Coronary artery (tissue), 2 donors: ENCODE data around the gene PPP1R37.

Experiments used
- DNase-seq: peaks from one replicate; pipeline ENCODE4 v3.0.0-alpha.2; 2017; ENCODE audit warnings: low spot score
- H3K27ac ChIP-seq, 2 donors: fragments of 200-600 bp; sonication (generic); one replicate each; pipeline ENCODE4 v1.5.1; 2016 to 2019
- H3K4me3 ChIP-seq: fragments of 200-600 bp; sonication (generic); 2 replicates; pipeline ENCODE4 v1.5.1; 2016; ENCODE audit warnings: mild to moderate bottlenecking, moderate library complexity
- TF ChIP-seq, protein P1 (sequence below): fragments of 200-600 bp; sonication (generic); IDR thresholded peaks from one replicate; pipeline ENCODE4 v1.5.1; 2019; ENCODE audit warnings: antibody characterized with exemption

PPP1R37 gene

DNA sequence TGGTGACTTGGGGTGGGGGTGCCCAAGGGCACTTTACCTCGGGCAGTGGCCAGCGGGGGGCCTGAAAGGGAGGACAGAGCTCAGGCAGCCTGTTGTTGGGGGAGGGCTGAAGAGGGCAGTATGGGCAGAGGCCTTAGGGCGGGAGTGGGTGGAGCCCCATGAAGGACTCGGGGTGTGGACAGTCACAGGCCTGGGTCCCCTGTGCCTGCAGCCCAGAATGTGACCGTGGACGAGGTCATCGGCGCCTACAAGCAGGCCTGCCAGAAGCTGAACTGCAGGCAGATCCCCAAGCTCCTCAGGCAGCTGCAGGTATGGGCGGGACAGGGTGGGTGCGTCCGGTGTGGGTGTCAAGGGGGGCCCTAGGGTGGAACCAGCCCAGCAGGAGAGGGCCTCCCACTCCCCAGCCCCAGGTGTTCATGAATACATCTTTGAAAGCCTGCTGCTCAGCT is 45.3 kb downstream of the PPP1R37 start:
- DNase-seq: no peak
- Histone ChIP-seq H3K4me3 (no peak overlapping the region), H3K27ac (no peak overlapping the region)
- TF ChIP-seq, protein P1, sequence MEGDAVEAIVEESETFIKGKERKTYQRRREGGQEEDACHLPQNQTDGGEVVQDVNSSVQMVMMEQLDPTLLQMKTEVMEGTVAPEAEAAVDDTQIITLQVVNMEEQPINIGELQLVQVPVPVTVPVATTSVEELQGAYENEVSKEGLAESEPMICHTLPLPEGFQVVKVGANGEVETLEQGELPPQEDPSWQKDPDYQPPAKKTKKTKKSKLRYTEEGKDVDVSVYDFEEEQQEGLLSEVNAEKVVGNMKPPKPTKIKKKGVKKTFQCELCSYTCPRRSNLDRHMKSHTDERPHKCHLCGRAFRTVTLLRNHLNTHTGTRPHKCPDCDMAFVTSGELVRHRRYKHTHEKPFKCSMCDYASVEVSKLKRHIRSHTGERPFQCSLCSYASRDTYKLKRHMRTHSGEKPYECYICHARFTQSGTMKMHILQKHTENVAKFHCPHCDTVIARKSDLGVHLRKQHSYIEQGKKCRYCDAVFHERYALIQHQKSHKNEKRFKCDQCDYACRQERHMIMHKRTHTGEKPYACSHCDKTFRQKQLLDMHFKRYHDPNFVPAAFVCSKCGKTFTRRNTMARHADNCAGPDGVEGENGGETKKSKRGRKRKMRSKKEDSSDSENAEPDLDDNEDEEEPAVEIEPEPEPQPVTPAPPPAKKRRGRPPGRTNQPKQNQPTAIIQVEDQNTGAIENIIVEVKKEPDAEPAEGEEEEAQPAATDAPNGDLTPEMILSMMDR: no peak

- Histone ChIP-seq H3K27ac (no peak overlapping the region), H3K4me3 (no peak overlapping the region)
- TF ChIP-seq, protein P1: no peak
- no peak for DNase-seq
Measured at GRCh38 chr19:45139286-45140143, 46.5 kb downstream of the PPP1R37 start.

DNA sequence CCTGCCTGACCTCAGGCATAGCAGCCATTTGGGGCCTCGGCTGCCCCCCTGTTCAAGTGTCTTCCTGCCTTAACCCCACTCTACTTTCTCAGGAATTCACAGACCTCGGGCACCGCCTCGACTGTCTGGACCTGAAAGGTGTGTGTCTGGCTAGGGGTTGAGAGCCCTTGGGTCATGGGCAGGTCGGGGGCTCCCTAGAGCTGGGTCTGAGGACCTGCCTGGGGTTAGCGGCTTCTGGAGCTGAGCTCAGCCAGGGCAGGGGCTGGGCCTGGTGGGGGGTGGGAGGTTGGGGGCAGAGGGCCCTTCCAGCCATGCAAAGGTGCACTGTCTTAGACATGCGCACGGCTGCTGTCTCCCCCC is 47.1 kb downstream of the PPP1R37 start:
- DNase-seq: no peak
- no peak overlapping the region for H3K4me3 ChIP-seq
- TF ChIP-seq, protein P1: no peak
- no peak overlapping the region for H3K27ac ChIP-seq

DNA sequence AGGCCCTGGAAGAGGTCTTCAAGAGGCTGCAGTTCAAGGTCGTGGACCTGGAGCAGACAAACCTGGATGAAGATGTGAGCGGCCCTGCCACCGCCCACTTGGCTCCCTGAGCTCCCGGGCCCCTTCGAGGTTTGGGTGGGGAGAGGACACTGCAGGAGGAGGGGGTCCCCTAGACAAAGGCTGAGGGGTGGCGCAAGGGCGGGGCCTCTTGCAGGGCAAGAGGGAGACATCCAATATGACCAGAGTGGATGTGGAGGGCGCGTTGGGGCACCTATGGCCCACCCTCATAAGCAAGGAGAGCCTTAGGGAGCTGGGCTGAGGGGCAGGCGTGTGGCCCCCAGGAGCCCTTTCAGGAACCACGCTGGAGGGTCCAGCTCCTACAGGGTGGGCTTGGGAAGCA is 47.6 kb downstream of the PPP1R37 start:
- no peak overlapping the region for H3K27ac ChIP-seq
- no peak for DNase-seq
- TF ChIP-seq, protein P1: no peak
- no peak overlapping the region for H3K4me3 ChIP-seq

GRCh38 chr19:45141203-45141900 is 48.4 kb downstream of the PPP1R37 start:
- Histone ChIP-seq H3K27ac (no peak overlapping the region), H3K4me3 (no peak overlapping the region)
- DNase-seq: no peak

DNA sequence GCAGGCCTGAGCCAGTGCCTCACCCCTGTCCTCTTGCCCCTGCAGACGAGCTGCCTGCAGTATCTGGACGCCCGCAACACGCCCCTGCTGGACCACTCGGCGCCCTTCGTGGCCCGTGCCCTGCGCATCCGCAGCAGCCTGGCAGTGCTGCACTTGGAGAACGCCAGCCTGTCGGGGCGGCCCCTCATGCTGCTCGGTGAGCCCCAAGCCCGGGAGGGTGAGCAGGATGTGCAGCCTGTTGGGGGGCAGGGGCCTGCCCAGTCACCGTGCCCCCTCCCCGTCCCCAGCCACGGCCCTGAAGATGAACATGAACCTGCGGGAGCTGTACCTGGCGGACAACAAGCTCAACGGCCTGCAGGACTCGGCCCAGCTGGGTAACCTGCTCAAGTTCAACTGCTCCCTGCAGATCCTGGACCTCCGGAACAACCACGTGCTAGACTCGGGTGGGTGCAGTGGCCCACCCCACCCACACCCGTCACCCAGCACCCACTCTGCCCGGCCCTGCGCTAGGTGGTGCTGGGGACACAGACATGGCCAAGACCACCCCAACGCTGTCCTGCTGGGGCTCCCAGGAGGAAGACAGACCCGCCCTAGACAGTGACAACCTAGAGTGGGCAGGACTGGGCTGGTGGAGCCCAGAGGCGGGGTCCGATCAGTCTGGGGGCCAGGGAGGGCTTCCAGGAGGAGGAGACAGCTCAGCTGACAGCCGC is 49.2 kb downstream of the PPP1R37 start:
- H3K4me3 ChIP-seq: no peak overlapping the region
- TF ChIP-seq, protein P1: no peak
- no peak overlapping the region for H3K27ac ChIP-seq
- no peak for DNase-seq

More at GRCh38 chr19:45141203-45141900, 48.4 kb downstream of the PPP1R37 start:
- TF ChIP-seq, protein P1: no peak
